ENCODE measurements around the gene MTFMT. TPM values are rescaled to one million over a fixed set of nuclear protein-coding genes. Genes with fewer than 3 reads are reported as not detected.

The MTFMT gene
- total and polyA plus RNA-seq, 2 of the 13 experiments (the other 11 are each of a cell fraction or from before 2014, with no cell fraction given) = 9.9 to 23.2 TPM

- TF ChIP-seq ZNF138 (CRISPR knock-in tag; IDR thresholded peaks at IDR 0.05; ENCODE audit: low read depth) (0 out of 2 replicates have a peak, but pooled peaks have one; percentile 67), ELF3 (CRISPR knock-in tag; IDR thresholded peaks at IDR 0.05) (peak; percentile 65), SIX1 (CRISPR knock-in tag; IDR thresholded peaks at IDR 0.05; ENCODE audit: borderline replicate concordance) (0 out of 2 replicates have a peak, but pooled peaks have one; percentile 13), TFE3 (CRISPR knock-in tag; IDR thresholded peaks at IDR 0.05) (0 out of 2 replicates have a peak, but pooled peaks have one; percentile 34), MLLT10 (CRISPR knock-in tag; IDR thresholded peaks at IDR 0.05) (no peak), MEF2D (CRISPR knock-in tag; IDR thresholded peaks at IDR 0.05) (peak; percentile 14; the same call in 1 of the 2 replicates), RFXAP (CRISPR knock-in tag; IDR thresholded peaks at IDR 0.05; ENCODE audit: borderline replicate concordance) (peak; percentile 60; the same call in 1 of the 2 replicates), PTBP1 (IDR thresholded peaks at IDR 0.05; ENCODE audit: low read depth, low read length, poor library complexity, severe bottlenecking) (no peak), GATA4 (IDR thresholded peaks at IDR 0.05; ENCODE audit: borderline replicate concordance, low read depth) (peak; percentile 20; the same call in 1 of the 2 replicates), ARHGAP35 (CRISPR knock-in tag; IDR thresholded peaks at IDR 0.05; ENCODE audit: borderline replicate concordance) (0 out of 2 replicates have a peak, but pooled peaks have one; percentile 68), SMAD9 (CRISPR knock-in tag; IDR thresholded peaks at IDR 0.05) (no peak), ZKSCAN8 (CRISPR knock-in tag; IDR thresholded peaks at IDR 0.05; ENCODE audit: borderline replicate concordance) (peak; percentile 58; the same call in 1 of the 2 replicates), SNAPC2 (CRISPR knock-in tag; IDR thresholded peaks at IDR 0.05) (peak; percentile 85; the same call in 1 of the 2 replicates), ETV5 (CRISPR knock-in tag; IDR thresholded peaks at IDR 0.05; ENCODE audit: borderline replicate concordance) (peak; percentile 48; the same call in 1 of the 2 replicates), ZNF224 (CRISPR knock-in tag; IDR thresholded peaks at IDR 0.05) (no peak), HDAC2 (CRISPR knock-in tag; IDR thresholded peaks at IDR 0.05) (peak; percentile 72), U2AF1 (optimal IDR thresholded peaks at IDR 0.05; ENCODE audit: low read depth, low read length) (no peak), RXRA (CRISPR knock-in tag; IDR thresholded peaks at IDR 0.05) (peak; percentile 86), SIN3B (IDR thresholded peaks at IDR 0.05; ENCODE audit: low read length) (0 out of 2 replicates have a peak, but pooled peaks have one; percentile 30), SETDB1 (CRISPR knock-in tag; IDR thresholded peaks at IDR 0.05; ENCODE audit: borderline replicate concordance) (no peak), GABPA (IDR thresholded peaks at IDR 0.05; ENCODE audit: low read depth, low read length) (no peak), GABPA (CRISPR knock-in tag; IDR thresholded peaks at IDR 0.05; ENCODE audit: low read depth) (peak; percentile 72), ATF2 (CRISPR knock-in tag; IDR thresholded peaks at IDR 0.05) (peak; percentile 43), HOXA3 (CRISPR knock-in tag; IDR thresholded peaks at IDR 0.05) (peak; percentile 74; the same call in 1 of the 2 replicates), ZMYM3 (CRISPR knock-in tag; IDR thresholded peaks at IDR 0.05) (peak; percentile 43; the same call in 1 of the 2 replicates), IRF9 (CRISPR knock-in tag; IDR thresholded peaks at IDR 0.05; ENCODE audit: borderline replicate concordance) (no peak), NFYB (CRISPR knock-in tag; IDR thresholded peaks at IDR 0.05) (0 out of 2 replicates have a peak, but pooled peaks have one; percentile 11), ELF1 (CRISPR knock-in tag; IDR thresholded peaks at IDR 0.05) (peak; percentile 46; the same call in 1 of the 2 replicates)
These were observed 3.5 kb upstream of the MTFMT start (continued) for GRCh38 chr15:65032801-65033537.
